ENCODE measurements around the gene PSMD4. TPM values are rescaled to one million over a fixed set of nuclear protein-coding genes. Genes with fewer than 3 reads are reported as not detected.
"Not testable (repeated sequence)": the region's sequence is repeated elsewhere in the genome, so short reads cannot be mapped to it uniquely, and the experiment has no call there.

The PSMD4 gene
- 100 to 1,000 TPM; 239 to 258 TPM for total RNA-seq

DNA sequence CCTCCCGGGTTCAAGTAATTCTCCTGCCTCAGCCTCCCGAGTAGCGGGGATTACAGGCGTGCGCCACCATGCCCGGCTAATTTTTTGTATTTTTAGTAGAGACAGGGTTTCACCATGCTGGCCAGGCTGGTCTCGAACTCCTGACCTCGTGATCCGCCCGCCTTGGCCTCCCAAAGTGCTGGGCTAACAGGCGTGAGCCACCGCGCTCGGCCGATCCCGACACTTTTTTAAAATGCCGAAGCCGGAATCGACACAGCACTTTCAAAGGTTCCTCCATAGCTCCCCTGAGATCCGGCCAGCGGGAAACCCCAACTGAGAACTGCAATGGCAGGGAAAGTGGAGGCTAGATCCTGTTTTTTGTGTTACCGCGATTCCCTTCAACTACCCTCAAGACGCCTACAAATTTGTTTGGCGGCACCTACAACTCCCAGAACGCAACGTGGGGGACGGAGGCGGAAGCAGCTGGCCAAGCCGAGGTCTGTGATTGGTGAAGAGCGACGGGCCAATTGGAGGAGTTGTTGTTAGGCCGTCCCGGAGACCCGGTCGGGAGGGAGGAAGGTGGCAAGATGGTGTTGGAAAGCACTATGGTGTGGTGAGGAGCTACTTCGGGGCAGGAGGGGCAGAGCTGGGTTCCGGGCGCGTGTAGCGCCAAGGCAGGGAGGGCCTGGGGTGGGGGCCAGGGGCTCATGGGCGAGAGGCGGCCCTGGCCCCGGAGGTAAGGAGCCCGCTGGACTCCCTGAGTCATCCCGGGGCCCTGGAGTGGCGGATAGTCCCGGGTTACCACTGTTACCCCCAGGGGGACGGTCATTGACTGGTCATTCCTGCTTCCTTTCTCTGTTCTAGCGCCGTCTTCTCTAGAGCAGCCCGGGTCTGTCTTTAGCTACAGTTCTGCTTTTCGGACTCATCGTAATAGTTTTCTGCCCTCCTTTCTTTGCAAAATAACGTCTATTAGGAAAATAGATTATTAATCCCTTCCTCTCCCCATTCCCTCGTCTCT is at the start of gene PSMD4:
TSS of gene PSMD4 (plus strand) at position 518 of the 997 bp plus-strand sequence. CDS start at position 567, 49 bp downstream.
- ChIA-PET CTCF (interaction anchor here (1.0 to 1.3 kb wide), 5 partner anchors 23 to 155 kb away, joined by 3 to 6 read pairs (median 4); no protein-coding TSS in a partner anchor), POLR2A (interaction anchor here (0.6 to 1.1 kb wide), 7 partner anchors 12 to 183 kb away, joined by 3 to 8 read pairs (median 3); partner anchors contain the start of genes PIP5K1A and VPS72)

DNA sequence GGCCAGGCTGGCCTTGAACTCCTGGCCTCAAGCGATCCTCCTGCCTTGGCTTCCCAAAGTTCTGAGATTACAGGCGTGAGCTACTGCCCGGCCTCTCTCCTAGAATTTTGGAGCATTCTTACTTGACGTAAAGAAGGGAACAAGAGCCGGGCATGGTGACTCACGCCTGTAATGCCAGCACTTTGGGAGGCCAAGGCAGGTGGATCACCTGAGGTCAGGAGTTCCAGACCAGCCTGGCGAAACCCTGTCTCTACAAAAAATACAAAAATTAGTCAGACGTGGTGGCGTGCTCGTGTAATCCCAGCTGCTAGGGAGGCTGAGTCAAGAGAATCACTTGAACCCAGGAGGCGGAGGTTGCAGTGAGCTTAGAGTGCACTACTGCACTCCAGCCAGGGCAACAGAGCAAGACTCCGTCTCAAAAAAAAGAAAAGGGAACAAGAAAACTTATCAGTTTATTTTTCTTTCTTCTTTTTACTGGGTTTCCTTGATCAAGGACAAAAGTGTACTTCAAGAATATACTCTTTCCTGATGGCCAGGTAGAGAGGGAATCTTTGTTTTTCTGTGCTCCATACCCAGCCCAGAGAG is 49.1 kb upstream of the PSMD4 start:
- CTCF ChIA-PET, POLR2A ChIA-PET: not testable (repeated sequence)

DNA sequence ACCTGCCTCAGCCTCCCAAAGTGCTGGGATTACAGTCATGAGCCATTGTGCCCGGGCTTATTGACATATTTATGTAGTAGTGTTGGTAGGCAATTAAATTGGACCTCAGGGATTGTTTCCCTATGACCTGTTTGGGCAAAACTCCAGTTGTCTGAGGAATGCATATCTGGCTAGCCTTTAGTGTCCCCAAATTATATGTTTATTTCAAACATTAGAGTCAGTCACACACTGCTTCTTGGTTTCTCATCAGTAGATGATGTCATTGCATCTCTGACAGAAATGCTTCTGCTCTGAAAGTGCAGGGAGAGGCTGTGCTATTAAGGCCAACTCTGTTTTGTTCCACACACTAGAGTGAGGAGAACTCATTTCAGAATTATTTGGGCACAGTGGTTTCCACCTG is 43.7 kb upstream of the PSMD4 start:
- CTCF ChIA-PET, result interaction anchor here (1.9 kb wide), 1 partner anchor 41 kb away, joined by 7 read pairs; no protein-coding TSS in a partner anchor
- POLR2A ChIA-PET, result no interaction called here

DNA sequence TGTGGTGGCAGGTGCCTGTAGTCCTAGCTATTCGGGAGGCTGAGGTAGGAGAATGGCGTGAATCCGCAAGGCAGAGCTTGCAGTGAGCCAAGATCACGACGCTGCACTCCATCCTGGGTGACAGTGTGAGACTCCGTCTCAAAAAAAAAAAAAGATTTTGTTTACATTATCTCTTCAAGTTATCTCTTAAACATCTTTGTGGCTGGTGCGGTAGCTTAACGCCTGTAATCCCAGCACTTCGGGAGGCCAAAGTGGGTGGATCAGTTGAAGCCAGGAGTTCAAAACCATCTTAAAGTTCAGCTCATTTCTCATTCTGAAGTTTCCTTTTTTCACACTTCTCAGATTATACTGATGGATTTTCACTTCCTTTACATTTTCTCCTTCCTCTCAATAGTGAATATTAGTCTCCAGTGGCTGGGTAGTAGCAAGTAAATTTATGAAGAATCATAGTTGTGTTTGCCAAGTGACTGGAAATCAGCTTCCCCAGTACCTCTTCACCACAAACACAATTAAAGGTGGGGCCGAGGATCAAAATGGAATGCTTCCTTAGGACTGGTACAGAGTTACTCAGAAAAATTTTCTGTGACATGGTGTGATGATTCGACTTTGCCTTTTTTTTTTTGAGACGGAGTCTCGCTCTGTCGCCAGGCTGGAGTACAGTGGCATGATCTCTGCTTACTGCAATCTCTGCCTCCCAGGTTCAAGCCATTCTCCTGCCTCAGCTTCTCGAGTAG is 42.4 kb upstream of the PSMD4 start:
- ChIA-PET CTCF (interaction anchor here (1.0 to 1.9 kb wide), 2 partner anchors 40 to 490 kb away, joined by 5 to 7 read pairs; no protein-coding TSS in a partner anchor), POLR2A (no interaction called here)

DNA sequence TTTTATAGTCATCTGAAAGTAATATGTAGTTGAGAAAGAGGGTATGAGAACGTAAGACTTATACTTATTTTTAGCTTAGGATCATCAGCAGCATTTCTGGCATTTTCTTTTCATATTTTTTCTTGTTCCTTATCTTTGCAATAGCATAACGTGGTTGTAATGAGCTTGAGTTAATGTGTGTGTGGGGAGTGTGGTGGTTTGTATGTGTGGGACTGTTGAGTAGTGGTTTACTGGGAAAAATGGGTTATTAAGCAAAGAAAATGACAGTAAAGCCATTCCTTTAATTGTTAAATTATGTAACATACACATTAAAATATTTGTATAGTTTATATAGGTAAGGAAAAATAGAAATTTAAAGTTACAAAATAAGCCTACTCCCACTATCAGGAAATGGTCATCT is 41.0 kb upstream of the PSMD4 start:
- ChIA-PET POLR2A (no interaction called here), CTCF (no interaction called here)

DNA sequence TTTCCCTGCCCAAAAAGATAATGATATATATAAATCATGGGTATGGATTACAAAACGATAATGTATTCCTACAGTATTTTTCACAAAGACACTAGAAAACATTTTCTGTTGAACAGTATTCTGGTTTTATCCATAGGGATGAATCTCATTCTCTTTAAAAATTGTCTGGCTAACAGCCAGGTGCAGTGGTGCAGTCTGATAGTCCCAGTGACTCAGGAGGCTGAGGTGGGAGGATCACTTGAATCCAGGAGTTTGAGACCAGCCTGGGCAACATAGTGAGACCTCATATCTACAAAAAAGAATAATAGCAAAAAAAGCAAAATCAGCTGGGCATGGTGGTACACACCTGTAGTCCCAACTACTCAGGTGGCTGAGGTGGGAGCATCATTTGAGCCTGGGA is 32.9 kb upstream of the PSMD4 start:
- ChIA-PET CTCF (no interaction called here), POLR2A (no interaction called here)

DNA sequence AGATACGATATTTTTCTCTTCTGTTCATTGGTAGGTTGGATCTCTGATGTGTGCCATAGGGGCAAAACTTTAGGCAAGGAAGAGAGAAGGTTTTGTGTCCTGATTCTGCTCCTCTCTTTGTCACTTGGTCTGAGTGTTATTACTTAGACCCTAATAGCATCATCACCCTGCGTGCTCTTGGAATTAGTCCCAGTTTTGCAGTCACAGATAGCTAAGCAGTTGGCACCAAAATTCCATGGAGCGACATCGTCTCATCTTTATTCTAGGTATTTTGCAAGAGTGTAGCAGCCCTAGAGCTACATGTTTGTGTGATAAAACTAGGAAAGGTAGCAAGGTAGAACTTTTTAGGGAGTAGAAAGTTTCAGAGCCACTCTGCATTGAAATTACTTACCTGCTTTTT is 32.4 kb upstream of the PSMD4 start:
- ChIA-PET POLR2A (no interaction called here), CTCF (interaction anchor here (0.6 kb wide), 1 partner anchor 150 kb away, joined by 3 read pairs; no protein-coding TSS in a partner anchor)

DNA sequence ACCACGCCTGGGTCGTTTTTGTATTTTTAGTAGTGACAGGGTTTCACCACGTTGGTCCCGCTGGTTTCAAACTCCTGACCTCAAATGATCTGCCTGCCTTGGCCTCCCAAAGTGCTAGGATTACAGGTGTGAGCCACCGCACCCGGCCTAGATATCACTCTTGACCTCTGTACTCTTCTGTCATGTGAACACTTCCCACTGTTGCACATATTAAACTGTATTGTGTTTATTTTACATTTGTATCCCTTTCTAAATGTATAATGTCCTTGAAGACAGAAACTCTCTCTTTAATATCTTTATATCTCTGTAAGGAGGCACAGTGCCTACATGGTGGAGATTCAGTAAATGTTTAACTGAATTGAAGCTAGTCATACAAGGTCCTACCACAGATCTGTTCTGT is 19.3 kb upstream of the PSMD4 start:
- POLR2A ChIA-PET, result no interaction called here
- CTCF ChIA-PET, result interaction anchor here (0.7 to 1.2 kb wide), 2 partner anchors 99 to 105 kb away, joined by 3 to 4 read pairs; no protein-coding TSS in a partner anchor

DNA sequence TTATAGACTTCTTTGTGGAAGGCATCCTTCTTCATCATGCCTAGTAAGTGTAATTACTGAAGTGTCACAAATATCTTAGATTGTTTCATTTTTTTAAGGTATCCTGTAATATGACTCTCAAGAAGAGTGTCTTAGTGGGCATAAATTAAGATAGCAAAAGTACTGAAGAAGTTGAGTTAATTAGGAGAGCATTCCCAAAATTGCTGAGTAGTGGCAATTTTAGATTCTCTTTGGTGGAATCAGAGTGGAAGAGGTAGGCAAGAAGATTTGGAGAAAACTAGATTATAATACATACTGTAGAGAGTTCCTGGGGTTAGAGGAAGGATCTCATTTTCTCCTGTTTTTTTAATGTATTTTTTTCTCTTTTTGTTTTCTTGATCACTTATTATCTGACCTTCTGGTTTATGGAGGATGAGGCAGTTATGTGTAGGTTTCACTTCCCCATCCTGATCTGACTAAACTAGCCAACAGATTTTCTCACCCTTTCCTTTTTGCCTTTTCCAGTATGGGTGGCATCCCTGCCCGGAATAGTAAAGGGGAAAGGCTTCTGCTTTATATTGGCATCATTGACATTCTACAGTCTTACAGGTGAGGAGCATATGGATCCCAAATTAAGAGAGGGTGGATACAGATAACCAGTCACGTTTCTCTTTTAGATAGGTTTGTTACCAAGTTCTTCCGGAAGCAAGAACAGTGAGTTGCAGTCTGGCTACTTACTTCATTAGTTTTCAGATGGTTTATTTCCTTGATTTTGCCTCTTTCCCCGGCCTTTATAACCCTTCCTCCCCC is 16.7 kb upstream of the PSMD4 start:
- ChIA-PET POLR2A (no interaction called here), CTCF (no interaction called here)

DNA sequence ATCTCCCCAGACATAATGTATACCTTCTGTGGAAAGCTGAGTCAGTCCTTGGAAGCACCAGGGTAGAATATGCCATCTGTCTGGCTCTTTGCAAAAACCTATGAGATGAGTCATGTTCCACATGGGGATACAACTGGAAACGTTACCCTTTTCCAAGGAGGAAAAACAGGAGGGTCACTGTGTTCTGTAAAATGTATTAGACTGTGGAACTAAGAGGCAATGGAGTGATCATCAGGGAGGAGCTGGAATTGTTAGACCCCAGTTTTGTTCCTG is 16.1 kb upstream of the PSMD4 start:
- ChIA-PET CTCF (no interaction called here), POLR2A (no interaction called here)

DNA sequence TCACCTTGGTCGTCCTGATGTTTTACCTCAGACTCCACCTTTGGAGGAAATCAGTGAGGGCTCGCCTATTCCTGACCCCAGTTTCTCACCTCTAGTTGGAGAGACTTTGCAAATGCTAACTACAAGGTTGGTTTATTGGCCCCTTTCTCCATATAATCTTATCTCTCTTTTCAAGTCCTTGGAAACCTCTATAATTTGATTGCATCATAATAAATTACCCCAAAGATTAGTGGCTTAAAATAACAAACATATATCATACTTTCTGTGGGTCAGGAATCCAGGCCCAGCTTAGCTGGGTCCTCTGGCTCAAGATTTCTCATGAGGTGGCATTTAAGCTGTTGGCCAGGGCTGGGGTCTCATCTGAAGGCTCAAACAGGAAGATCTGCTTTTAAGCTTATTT is 12.1 kb upstream of the PSMD4 start:
- ChIA-PET POLR2A (interaction anchor here (0.6 kb wide), 2 partner anchors 12 to 94 kb away, joined by 3 read pairs; partner anchors contain the start of gene PSMD4), CTCF (no interaction called here)

DNA sequence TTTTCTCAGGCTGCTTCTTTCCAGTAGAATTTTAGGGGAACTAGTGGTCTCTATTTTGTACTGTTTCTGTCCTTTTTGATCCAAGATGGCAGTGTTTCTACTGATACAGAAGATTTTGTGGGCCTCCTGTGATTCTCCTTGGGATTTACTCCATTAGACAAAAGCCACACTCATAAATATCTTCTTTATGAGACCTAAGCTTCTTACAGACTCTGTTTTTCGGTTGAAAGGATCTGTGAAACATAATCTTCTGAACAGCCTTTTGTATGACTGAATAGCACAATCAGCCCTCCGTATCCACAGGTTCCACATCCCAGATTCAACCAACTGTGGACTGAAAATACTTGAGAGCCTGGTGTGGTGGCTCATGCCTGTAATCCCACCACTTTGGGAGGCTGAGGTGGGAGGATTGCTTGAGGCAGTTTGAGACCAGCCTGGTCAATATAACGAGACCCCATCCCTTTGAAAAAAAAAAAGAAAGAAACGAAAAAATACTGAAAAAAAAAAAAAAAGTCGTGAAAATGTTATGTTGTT is 10.8 kb upstream of the PSMD4 start:
- ChIA-PET POLR2A (no interaction called here), CTCF (no interaction called here)

DNA sequence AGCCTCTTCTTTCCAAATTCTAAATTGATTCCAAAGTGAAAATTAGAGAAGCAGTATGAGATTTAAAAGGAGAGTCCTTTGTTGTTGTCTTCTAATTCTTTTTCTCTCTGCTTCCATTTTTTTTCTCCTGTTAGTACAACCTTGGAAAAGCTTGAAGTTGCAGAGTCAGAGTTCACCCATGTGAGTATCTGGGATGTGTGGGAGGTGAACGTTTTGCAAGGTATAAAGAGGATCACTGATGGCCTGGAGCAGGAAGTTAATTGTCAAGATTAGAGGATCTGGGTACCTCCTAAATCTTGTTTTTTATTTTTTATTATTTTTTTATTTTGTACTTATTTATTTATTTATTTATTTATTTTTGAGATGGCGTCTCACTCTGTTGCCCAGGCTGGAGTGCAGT is 7.7 kb upstream of the PSMD4 start:
- POLR2A ChIA-PET, result no interaction called here
- CTCF ChIA-PET, result no interaction called here

DNA sequence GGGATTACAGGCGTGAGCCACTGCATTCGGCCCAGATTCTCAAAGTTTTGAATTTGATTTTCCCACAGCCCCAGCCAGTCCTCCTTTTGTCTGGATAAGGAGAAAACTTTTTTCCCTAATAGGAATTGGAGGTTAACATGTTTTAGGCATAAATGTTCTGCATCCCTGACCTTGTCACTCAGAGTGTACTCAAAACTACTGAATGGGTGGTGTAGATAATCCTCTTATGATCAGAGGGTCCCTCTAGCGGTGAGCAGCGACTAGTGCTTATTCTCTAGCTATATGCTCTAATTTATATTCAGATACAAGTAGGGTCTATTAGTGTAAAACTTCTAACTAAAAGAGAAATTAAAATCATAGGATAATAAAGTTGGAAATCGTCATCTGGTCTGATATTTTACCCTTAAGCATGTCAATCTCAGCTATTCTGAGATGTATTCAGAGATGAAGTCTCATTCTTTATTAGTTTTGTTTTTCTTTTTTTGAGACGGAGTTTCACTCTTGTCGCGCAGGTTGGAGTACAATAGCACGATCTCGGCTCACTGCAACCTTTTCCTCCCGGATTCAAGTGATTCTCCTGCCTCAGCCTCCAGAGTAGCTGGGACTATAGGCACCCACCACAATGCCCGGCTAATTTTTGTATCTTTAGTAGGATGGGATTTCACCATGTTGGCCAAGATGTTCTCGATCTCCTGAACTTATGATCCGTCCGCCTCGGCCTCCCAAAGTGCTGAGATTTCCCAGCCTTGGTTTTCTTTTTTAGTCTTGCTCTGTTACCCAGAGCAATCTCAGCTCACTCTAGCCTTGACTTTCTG is 2.7 kb upstream of the PSMD4 start:
- POLR2A ChIA-PET, result interaction anchor here (0.7 to 1.6 kb wide), 2 partner anchors 51 to 62 kb away, joined by 5 to 8 read pairs; partner anchors contain the start of gene VPS72

DNA sequence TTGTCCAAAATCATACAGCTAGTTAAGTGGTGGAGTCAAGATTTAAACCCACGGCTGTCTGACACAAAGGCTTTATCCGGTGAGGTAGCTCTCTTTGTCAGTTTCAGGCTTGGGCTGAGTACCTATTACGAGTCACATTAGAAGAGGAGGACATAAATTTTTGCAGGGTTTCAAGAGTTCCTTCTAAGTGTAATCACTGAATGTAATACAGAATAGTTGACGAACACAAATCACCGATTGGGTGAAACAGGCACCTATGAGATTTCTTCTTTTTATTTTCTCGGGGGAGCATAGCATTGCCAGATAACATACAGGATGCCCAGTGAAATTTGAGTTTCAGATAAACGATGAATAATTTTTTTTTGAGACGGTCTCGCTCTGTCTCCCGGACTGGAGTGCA is 847 bp downstream of the PSMD4 start:
- ChIA-PET POLR2A (interaction anchor here (0.6 to 0.9 kb wide), 2 partner anchors 57 to 93 kb away, joined by 3 to 4 read pairs; partner anchors contain the start of gene PIP5K1A), CTCF (interaction anchor here (0.7 to 1.3 kb wide), 4 partner anchors 22 to 86 kb away, joined by 3 to 6 read pairs (median 4); no protein-coding TSS in a partner anchor)

More for the DNA sequence above, 2.7 kb upstream of the PSMD4 start:
- CTCF ChIA-PET, result interaction anchor here (0.5 to 2.6 kb wide), 13 partner anchors 9 to 224 kb away, joined by 3 to 15 read pairs (median 5); partner anchors contain the start of gene VPS72

DNA sequence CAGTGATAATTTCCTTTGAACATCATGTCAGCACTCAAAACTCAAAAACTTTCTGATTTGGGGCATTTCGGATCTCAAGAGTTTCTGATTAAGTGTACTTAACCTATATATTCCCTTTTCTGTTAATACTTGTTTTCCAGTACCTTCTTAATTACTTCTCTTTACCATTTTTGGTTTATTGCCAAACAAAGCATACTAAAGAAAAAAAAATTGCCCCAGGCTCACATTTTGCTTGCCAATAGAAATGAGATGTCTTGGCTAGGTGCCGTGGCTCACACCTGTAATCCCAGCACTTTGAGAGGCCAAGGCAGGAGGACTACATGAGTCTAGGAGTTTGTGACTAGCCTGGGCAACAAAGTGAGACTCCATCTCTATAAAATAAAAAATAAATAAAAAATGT is 4.8 kb downstream of the PSMD4 start:
- ChIA-PET POLR2A (no interaction called here), CTCF (interaction anchor here (2.4 kb wide), 1 partner anchor 8 kb away, joined by 15 read pairs; no protein-coding TSS in a partner anchor)

DNA sequence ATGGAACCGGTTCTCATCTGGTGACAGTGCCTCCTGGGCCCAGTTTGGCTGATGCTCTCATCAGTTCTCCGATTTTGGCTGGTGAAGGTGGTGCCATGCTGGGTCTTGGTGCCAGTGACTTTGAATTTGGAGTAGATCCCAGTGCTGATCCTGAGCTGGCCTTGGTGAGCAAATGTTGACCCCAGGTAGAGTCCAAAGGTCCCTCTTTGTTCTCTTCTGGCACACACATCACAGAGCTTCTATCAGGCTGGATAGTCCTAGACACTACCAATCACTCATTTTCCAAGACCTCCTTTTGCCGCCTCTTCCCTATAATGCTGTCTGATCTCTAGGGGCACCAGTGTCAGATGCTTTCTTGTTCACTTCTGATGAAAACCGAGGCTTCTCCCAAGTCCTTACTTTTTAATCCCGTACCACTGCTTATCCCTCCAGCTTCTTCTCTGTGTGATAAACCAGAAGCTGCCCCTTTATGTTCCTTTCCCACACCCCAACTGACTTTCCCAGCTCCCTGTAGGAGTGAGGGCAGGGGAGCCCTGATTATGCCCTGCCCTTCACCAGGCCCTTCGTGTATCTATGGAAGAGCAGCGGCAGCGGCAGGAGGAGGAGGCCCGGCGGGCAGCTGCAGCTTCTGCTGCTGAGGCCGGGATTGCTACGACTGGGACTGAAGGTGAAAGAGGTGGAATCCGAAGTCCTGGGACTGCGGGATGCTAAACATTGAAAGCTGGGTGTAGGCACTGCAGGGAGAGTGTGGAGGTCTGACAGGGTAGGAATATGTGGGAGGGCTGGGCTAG is 11.1 kb downstream of the PSMD4 start:
- POLR2A ChIA-PET, result no interaction called here
- CTCF ChIA-PET, result no interaction called here

All from activated CD8-positive, alpha-beta memory T cell treated with anti-CD3 and anti-CD28 coated beads for 36 hours (primary cell).